HepG2 (cell line): Measurements from ENCODE around the gene SCYL1. TPM values are rescaled to one million over a fixed set of nuclear protein-coding genes. Genes with fewer than 3 reads are reported as not detected.

Experiments
- BCL6 ChIP-seq: IDR thresholded peaks from 2 replicates; pipeline ENCODE4 v1.6.1; 2016; ENCODE audit warnings: missing genetic modification reagents, missing compliant biosample characterization
- HNF4A ChIP-seq: sonication (generic); formaldehyde crosslinking; IDR thresholded peaks from 2 replicates; pipeline ENCODE4 v1.4.0; 2020; ENCODE audit warnings: missing genetic modification reagents
- REL ChIP-seq: sonication (generic); formaldehyde crosslinking; conservative IDR thresholded peaks from 2 replicates; pipeline ENCODE4 v1.8.0; 2022; ENCODE audit warnings: mild to moderate bottlenecking, missing genetic modification reagents, moderate library complexity
- REPIN1 ChIP-seq: sonication (generic); formaldehyde crosslinking; IDR thresholded peaks from 2 replicates; pipeline ENCODE4 v1.8.0; 2022; ENCODE audit warnings: missing genetic modification reagents, low read depth, mild to moderate bottlenecking, borderline replicate concordance
- YEATS4 ChIP-seq: sonication (generic); formaldehyde crosslinking; IDR thresholded peaks from 2 replicates; pipeline ENCODE4 v1.4.0; 2020; ENCODE audit warnings: missing genetic modification reagents, borderline replicate concordance
- ZBTB34 ChIP-seq: sonication (generic); formaldehyde crosslinking; IDR thresholded peaks from 2 replicates; pipeline ENCODE4 v1.8.0; 2022; ENCODE audit warnings: mild to moderate bottlenecking, missing genetic modification reagents
- ZFP62 ChIP-seq: sonication (generic); formaldehyde crosslinking; IDR thresholded peaks from 2 replicates; pipeline ENCODE4 v1.4.0; 2020; ENCODE audit warnings: missing genetic modification reagents
- ZNF280D ChIP-seq: sonication (generic); formaldehyde crosslinking; IDR thresholded peaks from 2 replicates; pipeline ENCODE4 v1.5.1; 2020; ENCODE audit warnings: mild to moderate bottlenecking, missing genetic modification reagents
- ZNF503 ChIP-seq: sonication (generic); formaldehyde crosslinking; IDR thresholded peaks from 2 replicates; pipeline ENCODE4 v1.4.0; 2020; ENCODE audit warnings: missing genetic modification reagents
- ZNF768 ChIP-seq: sonication (generic); formaldehyde crosslinking; IDR thresholded peaks from 2 replicates; pipeline ENCODE4 v1.4.0; 2020; ENCODE audit warnings: missing genetic modification reagents
- ZNF879 ChIP-seq: sonication (generic); formaldehyde crosslinking; IDR thresholded peaks from 2 replicates; pipeline ENCODE4 v1.8.1; 2023; ENCODE audit warnings: missing genetic modification reagents
- ZSCAN30 ChIP-seq: sonication (generic); formaldehyde crosslinking; IDR thresholded peaks from 2 replicates; pipeline ENCODE4 v1.5.0; 2020; ENCODE audit warnings: mild to moderate bottlenecking, missing genetic modification reagents
- polyA plus RNA-seq, 8 experiments: library from polyadenylated mRNA; depleted of rRNA in 3 of 8; stranded (reverse) in 7 of 8; unstranded in 1 of 8; fragments of >200 nt; fragmentation: Illumina TruSeq in 4 of 8; extraction: Trizol in 4 of 8; gene quantifications; 2 replicates each; pipeline versions ENCODE4 v1.2.1 to v1.2.3, GENCODE V29; 2011 to 2016; ENCODE audit warnings: low read depth in 4 of 8, missing spikeins in 1 of 8, mixed read lengths in 1 of 8; ENCODE audit not compliant: insufficient read depth in 1 of 8
- total RNA-seq, 5 experiments: library from RNA; depleted of rRNA; stranded (reverse); fragments of >200 nt; fragmentation: Illumina TruSeq; extraction: Trizol; gene quantifications; 2 replicates each; pipeline ENCODE4 v1.2.3, GENCODE V29; 2016; ENCODE audit warnings: low read depth in 1 of 5
- TF ChIP-seq, protein P1 (sequence below), 2 experiments: sonication (generic) in 1 of 2; formaldehyde crosslinking in 1 of 2; IDR thresholded peaks; 2 replicates each; pipeline versions ENCODE4 v1.5.1 to v1.6.1; 2011 to 2020; ENCODE audit warnings: borderline replicate concordance in 1 of 2, low read depth in 1 of 2, low read length in 1 of 2, mild to moderate bottlenecking in 1 of 2, missing genetic modification reagents in 1 of 2, moderate library complexity in 1 of 2
- TF ChIP-seq, protein P2 (sequence below): sonication (generic); formaldehyde crosslinking; IDR thresholded peaks from 2 replicates; pipeline ENCODE4 v1.9.0; 2022; ENCODE audit warnings: missing genetic modification reagents, mild to moderate bottlenecking, borderline replicate concordance
- TF ChIP-seq, protein P3 (sequence below): sonication (generic); IDR thresholded peaks from 2 replicates; pipeline ENCODE4 v1.6.1; 2016; ENCODE audit warnings: low read depth, borderline replicate concordance

The SCYL1 gene
- total and polyA plus RNA-seq, 2 of the 13 experiments (the other 11 are each of a cell fraction or from before 2014, with no cell fraction given): 65.9 to 103 TPM

DNA sequence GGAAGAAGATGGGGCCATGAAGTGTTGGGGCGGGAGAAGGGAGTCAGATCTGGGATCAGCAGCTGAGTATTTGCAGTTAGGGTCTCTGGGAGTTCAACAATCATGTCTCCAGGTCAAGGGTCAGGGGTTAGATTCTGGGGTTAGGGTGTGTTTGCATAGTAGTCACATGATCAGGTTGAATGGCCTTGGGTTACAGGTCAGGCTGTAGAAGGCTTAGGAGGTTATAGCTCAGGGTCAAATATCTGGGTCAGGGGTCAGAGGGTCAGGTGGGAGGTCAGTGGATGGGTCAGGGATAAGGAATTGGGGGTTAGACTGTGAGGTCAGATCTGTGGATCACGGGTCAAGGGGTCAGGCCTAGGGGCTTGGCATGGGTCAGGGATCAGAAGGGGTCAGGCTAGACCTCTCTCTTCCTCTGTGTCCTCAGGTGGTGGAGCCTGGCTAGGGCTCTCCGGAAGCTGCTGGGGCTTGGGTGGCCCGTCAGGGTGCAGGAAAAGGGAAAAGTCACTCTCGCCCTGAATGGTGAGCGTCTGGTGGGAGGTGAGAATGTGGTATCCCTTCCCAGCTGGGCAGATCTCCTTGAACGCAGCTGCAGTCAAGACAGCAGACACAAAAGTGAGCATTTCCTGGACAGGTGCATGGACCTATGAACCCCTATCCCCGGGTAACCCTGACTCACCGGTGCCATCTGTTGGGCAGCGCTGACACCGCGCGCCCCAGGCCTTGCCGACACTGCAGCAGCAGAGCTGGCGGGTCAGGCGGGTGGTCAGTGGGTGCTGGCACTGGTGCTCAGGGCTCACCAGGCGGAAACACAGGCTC, 26.9 kb downstream of the SCYL1 start (continued):
- 0 out of 2 replicates have a peak, but pooled peaks have one; percentile 22 for TF ChIP-seq ZNF280D (CRISPR knock-in tag)
- TF ChIP-seq ZNF768 (CRISPR knock-in tag): peak; percentile 47; the same call in 1 of the 2 replicates
- TF ChIP-seq REL: 0 out of 2 replicates have a peak, but pooled peaks have one; percentile 47
- TF ChIP-seq ZNF503 (CRISPR knock-in tag): peak; percentile 40; the same call in 1 of the 2 replicates
- peak; percentile 54; the same call in 1 of the 2 replicates for TF ChIP-seq YEATS4 (CRISPR knock-in tag)
- no peak for TF ChIP-seq ZNF879 (CRISPR knock-in tag)
- TF ChIP-seq, protein P1, sequence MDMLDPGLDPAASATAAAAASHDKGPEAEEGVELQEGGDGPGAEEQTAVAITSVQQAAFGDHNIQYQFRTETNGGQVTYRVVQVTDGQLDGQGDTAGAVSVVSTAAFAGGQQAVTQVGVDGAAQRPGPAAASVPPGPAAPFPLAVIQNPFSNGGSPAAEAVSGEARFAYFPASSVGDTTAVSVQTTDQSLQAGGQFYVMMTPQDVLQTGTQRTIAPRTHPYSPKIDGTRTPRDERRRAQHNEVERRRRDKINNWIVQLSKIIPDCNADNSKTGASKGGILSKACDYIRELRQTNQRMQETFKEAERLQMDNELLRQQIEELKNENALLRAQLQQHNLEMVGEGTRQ (IDR thresholded peaks at IDR 0.05; ENCODE audit: low read depth, low read length): no peak
- TF ChIP-seq, protein P1 (CRISPR knock-in tag; IDR thresholded peaks at IDR 0.05; ENCODE audit: borderline replicate concordance): peak; percentile 87
- TF ChIP-seq REPIN1 (CRISPR knock-in tag): 0 out of 2 replicates have a peak, but pooled peaks have one; percentile 64
- TF ChIP-seq, protein P2, sequence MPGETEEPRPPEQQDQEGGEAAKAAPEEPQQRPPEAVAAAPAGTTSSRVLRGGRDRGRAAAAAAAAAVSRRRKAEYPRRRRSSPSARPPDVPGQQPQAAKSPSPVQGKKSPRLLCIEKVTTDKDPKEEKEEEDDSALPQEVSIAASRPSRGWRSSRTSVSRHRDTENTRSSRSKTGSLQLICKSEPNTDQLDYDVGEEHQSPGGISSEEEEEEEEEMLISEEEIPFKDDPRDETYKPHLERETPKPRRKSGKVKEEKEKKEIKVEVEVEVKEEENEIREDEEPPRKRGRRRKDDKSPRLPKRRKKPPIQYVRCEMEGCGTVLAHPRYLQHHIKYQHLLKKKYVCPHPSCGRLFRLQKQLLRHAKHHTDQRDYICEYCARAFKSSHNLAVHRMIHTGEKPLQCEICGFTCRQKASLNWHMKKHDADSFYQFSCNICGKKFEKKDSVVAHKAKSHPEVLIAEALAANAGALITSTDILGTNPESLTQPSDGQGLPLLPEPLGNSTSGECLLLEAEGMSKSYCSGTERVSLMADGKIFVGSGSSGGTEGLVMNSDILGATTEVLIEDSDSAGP: peak; percentile 48; the same call in 1 of the 2 replicates
- TF ChIP-seq ZBTB34 (CRISPR knock-in tag): peak; percentile 25; the same call in 1 of the 2 replicates
- no peak for TF ChIP-seq ZSCAN30 (CRISPR knock-in tag)
- TF ChIP-seq ZFP62 (CRISPR knock-in tag): no peak
- peak; percentile 87 for TF ChIP-seq BCL6
- TF ChIP-seq HNF4A (CRISPR knock-in tag): peak; percentile 84
- TF ChIP-seq, protein P3, sequence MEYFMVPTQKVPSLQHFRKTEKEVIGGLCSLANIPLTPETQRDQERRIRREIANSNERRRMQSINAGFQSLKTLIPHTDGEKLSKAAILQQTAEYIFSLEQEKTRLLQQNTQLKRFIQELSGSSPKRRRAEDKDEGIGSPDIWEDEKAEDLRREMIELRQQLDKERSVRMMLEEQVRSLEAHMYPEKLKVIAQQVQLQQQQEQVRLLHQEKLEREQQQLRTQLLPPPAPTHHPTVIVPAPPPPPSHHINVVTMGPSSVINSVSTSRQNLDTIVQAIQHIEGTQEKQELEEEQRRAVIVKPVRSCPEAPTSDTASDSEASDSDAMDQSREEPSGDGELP: peak; percentile 4; the same call in 1 of the 2 replicates
